NCI-H146 treated with DMSO at 0.1 percent for 48 hours (cell line): ENCODE results near the gene CARD11.
A peak's percentile ranks its signal among the peaks of the same experiment; 100 is the strongest.

ENCODE experiments used
- DNase-seq: peaks from one replicate; lab custom pipeline; 2025; ENCODE audit not compliant: unreplicated experiment; lab: John Stamatoyannopoulos, UW

CARD11 gene

GRCh38 chr7:2983586-2983985 lies 60.1 kb downstream of the CARD11 start:
- no peak for DNase-seq

- no peak for DNase-seq
These were observed 60.8 kb downstream of the CARD11 start for GRCh38 chr7:2982831-2983230.

GRCh38 chr7:2982401-2982800 lies 61.3 kb downstream of the CARD11 start:
- no peak for DNase-seq

GRCh38 chr7:2981103-2981480 lies 62.6 kb downstream of the CARD11 start:
- DNase-seq, result no peak

GRCh38 chr7:2980401-2981102 lies 63.1 kb downstream of the CARD11 start:
- no peak for DNase-seq

- no peak for DNase-seq
These were observed 63.7 kb downstream of the CARD11 start for GRCh38 chr7:2979951-2980350.

GRCh38 chr7:2979201-2979631 lies 64.5 kb downstream of the CARD11 start:
- DNase-seq, result no peak

GRCh38 chr7:2978408-2978807 lies 65.3 kb downstream of the CARD11 start:
- DNase-seq, result no peak

- no peak for DNase-seq
These were observed 67.8 kb downstream of the CARD11 start for GRCh38 chr7:2975821-2976371.

GRCh38 chr7:2974093-2974819 lies 69.4 kb downstream of the CARD11 start:
- no peak for DNase-seq

GRCh38 chr7:2972835-2973161 lies 70.9 kb downstream of the CARD11 start:
- DNase-seq, result no peak

GRCh38 chr7:2971914-2972834 lies 71.5 kb downstream of the CARD11 start:
- no peak for DNase-seq

- no peak for DNase-seq
These were observed 72.8 kb downstream of the CARD11 start for GRCh38 chr7:2970861-2971260.

- DNase-seq, result no peak
These were observed 73.4 kb downstream of the CARD11 start for GRCh38 chr7:2970307-2970664.

- no peak for DNase-seq
These were observed 74.0 kb downstream of the CARD11 start for GRCh38 chr7:2969398-2970306.

GRCh38 chr7:2968616-2969397 lies 74.9 kb downstream of the CARD11 start:
- no peak for DNase-seq

- peak; percentile 58 for DNase-seq
These were observed 75.5 kb downstream of the CARD11 start for GRCh38 chr7:2968176-2968575.

GRCh38 chr7:2967705-2968104 lies 76.0 kb downstream of the CARD11 start:
- DNase-seq, result no peak

GRCh38 chr7:2967253-2967652 lies 76.4 kb downstream of the CARD11 start:
- DNase-seq, result no peak
